GM18508 (cell line): Measurements from ENCODE around the gene RAB11FIP2.
"Not testable (repeated sequence)": the region's sequence is repeated elsewhere in the genome, so short reads cannot be mapped to it uniquely, and the experiment has no call there.

Experiments used
- ATAC-seq: cut with Tn5 transposase; IDR thresholded peaks from one replicate; pipeline ENCODE4 v1.9.1; 2021; ENCODE audit warnings: moderate number of reproducible peaks; ENCODE audit not compliant: insufficient read depth, unreplicated experiment

Gene RAB11FIP2, protein sequence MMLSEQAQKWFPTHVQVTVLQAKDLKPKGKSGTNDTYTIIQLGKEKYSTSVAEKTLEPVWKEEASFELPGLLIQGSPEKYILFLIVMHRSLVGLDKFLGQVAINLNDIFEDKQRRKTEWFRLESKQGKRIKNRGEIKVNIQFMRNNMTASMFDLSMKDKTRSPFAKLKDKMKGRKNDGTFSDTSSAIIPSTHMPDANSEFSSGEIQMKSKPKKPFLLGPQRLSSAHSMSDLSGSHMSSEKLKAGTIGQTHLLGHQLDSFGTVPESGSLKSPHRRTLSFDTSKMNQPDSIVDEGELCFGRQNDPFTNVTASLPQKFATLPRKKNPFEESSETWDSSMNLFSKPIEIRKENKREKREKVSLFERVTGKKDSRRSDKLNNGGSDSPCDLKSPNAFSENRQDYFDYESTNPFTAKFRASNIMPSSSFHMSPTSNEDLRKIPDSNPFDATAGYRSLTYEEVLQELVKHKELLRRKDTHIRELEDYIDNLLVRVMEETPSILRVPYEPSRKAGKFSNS

DNA sequence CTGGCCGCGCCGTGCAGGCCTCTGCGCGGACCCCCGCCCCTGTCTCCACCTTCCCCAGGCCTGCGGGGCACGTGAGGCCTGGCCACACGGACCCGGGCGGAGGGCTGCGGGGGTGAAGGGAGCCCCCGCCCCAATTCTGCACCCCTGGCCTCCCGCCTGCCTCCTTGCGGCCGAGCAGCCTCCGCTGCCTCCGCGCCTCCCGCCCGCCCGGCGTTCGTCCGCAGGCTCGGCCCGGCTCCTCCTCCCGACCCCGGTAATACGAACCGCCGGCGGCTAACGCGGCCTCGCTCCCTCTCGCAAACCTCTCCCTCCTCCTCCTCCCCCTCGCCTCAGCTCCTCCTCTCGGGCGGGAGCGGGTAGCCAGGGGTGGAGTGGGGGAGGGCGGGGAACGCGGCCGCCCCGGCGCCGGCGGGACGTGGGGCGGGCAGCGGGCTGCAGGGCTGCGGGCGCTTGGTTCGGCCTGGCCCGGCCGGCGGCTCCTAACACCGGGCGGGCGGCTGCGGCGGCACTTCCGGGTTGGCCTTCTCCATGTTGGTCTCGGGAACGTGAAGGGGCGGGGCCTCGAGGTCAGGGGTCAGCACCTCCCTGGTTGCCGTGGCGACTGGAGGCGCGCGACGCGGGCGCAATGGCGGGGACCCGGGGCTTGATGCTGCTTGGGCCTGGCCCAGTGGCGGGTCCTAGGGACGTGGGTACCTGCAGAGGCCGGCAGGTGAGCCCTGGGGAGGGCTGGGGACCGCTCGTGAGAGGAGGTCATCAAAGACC, at the start of gene RAB11FIP2:
RAB11FIP2 (minus strand) TSS at position 547 of the 762 bp plus-strand sequence. CDS start 778 bp downstream, outside the sequence.
- ATAC-seq: peak; percentile 93

DNA sequence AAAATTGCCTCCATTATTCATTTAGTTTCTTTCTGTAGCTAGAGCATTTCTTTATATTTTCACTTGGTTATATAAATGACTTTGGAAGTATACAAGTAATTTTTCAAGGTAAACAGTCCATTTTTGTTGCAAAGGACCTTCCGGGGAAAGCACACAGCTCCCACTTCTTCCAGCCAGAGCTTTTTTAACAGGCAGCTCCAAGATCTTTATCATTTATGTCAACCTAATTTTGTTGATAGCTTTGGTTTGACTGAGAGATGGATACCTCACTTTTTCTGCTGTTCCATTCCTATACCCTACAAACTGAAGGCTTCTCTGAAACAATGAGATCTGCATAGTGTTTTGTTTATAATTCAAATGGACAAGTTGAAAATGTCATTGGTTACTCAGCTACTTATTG, 49.3 kb upstream of the RAB11FIP2 start:
- ATAC-seq: no peak

DNA sequence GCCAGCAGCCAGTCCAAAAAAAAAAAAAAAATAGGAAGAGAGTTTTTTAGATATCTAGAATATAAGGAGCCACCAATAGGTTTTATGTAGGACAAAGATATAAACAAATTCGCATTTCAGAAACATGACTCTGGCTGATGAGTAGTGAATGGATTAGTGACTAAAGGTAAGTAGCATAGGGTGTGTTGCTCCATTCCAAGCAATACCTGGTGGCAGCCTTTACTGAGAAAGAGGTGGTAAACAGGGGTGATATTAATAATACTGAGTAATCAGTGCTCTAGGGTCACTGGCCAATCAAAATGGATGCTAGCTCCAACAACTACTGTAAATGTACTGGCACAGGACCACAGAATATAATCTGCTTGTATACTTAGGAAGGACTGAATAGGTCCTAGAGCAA, 45.5 kb upstream of the RAB11FIP2 start:
- ATAC-seq: no peak

GRCh38 chr10:118080817-118081216, 34.1 kb upstream of the RAB11FIP2 start:
- ATAC-seq: no peak

GRCh38 chr10:118076705-118077104, 30.0 kb upstream of the RAB11FIP2 start:
- no peak for ATAC-seq

DNA sequence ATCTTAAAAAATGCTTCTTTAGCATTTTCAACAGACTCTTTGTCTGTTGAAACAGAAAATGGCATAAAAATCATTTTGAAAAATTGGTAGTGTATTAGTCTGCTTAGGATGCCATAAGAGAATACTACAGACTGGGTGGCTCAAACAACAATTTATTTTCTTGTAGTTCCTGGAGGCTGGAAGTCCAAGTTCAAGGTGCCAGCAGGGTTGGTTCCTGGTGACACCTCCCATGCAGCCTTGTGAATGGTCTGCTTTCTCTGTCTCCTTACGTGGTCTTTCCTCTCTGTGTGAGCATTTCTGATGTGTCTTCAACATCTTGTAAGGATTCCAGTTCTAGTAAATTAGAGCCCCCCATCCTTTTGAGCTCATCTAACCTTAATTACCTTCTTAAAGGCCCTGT, 26.1 kb upstream of the RAB11FIP2 start:
- no peak for ATAC-seq

- ATAC-seq: not testable (repeated sequence)
Observed at GRCh38 chr10:118067389-118067788, 20.6 kb upstream of the RAB11FIP2 start.

- ATAC-seq: no peak
Observed at GRCh38 chr10:118062798-118063238, 16.1 kb upstream of the RAB11FIP2 start.

GRCh38 chr10:118058371-118058770, 11.6 kb upstream of the RAB11FIP2 start:
- ATAC-seq: no peak

GRCh38 chr10:118057361-118057760, 10.6 kb upstream of the RAB11FIP2 start:
- ATAC-seq: no peak

DNA sequence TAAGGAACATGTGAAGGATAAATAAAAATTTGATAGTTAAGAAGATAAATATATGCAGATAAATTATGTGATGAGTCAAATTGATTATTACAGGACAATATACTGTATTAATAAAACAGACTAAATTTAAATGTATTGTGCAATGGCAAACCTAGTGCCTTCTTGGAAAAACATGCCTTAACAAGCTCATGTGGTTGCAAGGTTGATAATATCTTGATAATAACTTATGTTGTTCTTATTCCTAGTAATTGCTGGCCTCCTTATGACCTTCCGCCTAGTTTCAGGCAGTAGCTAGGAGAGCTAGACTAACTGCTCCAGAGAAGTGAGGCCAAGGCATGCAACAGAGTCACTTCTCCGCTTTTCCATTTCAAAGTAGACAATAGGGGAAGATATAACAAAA, 7.6 kb upstream of the RAB11FIP2 start:
- no peak for ATAC-seq

DNA sequence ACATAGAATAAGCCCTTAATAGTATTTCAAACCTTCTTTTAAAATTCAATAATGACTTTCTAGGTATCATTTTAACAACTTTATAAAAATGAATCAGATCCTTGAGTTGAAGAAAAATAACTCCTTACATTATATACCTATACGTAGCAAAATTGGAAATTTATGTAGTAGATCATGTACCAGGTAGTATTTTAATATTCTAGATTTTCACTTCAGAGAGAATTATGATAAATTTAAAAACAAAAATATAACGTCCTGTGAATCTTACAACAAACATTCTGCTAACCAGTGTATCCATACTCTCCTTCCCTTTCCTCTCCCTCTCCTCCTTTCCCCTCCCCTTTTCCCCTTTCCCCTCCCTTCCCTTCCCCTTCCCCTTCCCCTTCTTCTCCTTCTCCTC, 6.1 kb upstream of the RAB11FIP2 start:
- no peak for ATAC-seq

GRCh38 chr10:118047880-118048279, 1.1 kb upstream of the RAB11FIP2 start:
- ATAC-seq: no peak

DNA sequence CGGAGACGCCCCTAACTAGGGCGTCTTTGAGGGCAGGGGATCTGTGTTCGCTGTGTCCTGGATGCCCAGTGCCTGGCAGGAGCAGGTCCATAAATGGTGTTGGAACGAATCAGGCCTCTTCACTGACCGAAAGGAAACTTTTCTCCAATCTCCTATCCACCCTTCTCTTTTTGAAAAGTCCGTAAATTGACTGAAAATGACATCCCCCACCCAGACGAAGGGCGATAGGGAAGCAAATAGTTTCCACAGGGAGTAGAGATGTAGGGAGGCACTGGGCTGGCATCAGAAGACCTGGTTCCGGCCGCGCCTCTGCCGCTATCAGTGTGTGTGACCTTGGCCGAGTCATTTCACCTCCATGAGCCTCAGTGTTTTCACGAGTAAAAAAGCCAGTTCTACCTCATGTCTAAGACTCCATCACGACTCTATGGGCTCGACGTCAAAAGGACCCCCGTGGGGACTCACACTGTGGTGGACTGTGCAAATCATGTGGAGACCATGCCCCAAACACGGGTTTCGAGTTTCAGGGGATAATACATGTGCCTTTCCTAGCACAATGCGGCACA, 497 bp upstream of the RAB11FIP2 start:
- ATAC-seq: peak; percentile 6

DNA sequence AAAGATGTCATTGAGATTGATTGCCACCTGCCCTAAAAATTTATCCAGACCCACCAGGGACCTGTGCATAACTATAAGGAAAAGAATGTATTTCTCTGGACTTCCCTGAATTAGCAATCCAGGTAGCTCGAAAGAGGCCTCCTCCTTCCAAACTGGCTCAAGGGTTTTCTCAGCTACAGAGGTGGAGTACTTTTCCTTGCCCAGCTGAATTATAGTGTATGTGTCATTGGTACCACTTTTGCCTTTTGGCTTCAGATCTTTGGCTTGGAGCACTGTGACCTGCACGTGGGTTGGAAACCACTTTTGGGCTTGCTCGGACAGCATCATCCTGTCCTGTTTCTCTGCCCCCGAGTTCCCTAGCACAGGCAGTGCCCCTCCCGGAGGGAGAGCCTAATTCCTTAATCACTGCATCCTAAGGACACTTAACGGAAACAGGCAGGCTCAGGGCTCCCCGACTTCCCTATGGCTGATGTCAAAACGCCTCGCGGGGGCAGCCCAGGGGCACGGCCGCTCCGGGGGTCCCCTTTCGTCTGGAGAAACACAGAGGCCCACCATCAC, 825 bp downstream of the RAB11FIP2 start:
- ATAC-seq: peak; percentile 13

DNA sequence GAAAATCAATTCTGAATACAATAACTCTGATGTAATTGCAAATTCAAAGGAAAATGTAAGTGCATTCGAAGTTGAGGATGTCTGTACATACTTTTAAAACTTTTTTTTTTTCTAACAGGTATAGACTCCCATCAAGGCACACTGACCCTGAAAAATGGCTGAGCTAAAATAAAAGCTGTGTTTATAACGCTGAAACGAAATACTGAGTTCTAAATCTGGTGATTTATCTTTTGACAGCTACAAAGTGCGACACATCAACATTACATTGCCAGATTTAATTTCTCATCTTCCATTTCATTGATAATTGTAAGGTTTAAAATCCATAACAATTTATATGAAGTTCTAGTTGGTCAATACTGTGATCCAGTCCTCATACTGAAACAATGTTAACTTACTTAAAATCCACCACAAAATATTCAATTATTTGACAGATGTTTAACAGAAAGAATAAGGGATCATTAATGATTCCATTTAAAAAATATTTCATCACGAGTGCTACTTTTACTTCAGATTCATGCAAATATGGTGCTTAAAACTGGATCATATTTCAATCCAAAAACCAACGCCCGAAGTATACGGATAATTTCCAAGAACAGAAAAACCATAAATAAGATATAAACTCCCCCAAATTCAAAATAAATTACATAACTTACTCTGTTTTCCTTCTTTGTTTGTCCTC, 1.4 kb downstream of the RAB11FIP2 start:
- no peak for ATAC-seq

- ATAC-seq: no peak
Observed at GRCh38 chr10:118042827-118043242, 3.9 kb downstream of the RAB11FIP2 start.

DNA sequence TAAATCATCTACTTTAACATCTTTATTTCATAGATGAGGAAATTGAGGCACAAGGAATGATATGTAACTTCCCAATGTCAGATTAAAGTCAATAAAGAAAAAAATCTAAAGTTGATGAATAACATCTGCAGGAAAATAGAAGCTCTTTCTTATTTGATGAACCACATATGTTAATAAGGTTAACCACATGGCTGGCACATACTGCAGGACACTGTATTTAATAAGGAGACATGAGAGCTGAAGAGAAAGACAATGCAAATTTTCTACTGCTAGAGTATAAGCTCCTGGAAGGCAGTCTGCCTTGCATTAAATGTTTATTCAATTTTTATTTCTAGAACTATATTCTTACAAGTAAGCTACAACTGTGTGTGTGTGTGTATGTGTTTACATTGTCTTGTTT, 4.4 kb downstream of the RAB11FIP2 start:
- ATAC-seq: no peak

DNA sequence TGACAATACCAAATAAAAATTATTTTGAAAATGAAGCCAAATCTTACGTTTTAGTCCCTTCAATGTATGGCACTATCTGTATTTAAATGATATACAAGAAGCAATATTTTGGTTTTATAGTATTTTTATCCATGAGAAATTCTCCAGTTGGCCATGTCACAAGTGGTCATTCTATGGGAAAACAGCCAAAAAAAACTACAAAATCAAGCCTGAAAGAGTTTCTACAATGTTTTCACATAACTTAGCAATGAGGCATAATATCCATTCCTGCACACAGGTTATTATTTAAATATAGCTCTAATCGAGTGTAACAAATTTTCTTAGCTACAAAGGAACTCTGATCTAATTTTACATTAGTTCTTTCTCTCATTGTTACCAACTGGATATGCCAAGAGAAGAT, 5.4 kb downstream of the RAB11FIP2 start:
- no peak for ATAC-seq

GRCh38 chr10:118036281-118036875, 10.4 kb downstream of the RAB11FIP2 start:
- ATAC-seq: no peak
